ENCODE measurements around the gene IL15.

DNA sequence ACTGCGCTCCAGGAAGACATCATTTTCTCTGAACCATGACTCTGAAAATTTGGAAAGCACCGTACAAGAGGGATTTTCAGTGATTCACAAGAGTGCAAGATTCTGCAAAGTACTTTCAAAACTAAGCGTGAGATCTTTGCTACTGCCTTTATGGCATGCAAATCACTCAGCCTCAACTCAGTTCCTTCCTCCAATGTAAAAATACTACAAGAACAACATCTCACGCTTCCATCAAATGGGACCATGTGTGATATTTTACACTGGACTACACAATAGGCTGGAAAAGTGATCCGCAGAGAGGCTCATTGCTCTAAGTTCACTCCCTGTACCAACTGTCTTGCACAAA lies 674 bp upstream of the IL15 start:
- TF ChIP-seq, protein P1, sequence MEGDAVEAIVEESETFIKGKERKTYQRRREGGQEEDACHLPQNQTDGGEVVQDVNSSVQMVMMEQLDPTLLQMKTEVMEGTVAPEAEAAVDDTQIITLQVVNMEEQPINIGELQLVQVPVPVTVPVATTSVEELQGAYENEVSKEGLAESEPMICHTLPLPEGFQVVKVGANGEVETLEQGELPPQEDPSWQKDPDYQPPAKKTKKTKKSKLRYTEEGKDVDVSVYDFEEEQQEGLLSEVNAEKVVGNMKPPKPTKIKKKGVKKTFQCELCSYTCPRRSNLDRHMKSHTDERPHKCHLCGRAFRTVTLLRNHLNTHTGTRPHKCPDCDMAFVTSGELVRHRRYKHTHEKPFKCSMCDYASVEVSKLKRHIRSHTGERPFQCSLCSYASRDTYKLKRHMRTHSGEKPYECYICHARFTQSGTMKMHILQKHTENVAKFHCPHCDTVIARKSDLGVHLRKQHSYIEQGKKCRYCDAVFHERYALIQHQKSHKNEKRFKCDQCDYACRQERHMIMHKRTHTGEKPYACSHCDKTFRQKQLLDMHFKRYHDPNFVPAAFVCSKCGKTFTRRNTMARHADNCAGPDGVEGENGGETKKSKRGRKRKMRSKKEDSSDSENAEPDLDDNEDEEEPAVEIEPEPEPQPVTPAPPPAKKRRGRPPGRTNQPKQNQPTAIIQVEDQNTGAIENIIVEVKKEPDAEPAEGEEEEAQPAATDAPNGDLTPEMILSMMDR (IDR thresholded peaks at IDR 0.05; ENCODE audit: low read depth, low read length): no peak
- TF ChIP-seq EZH2phosphoT487 (IDR thresholded peaks at IDR 0.05; ENCODE audit: low read depth): no peak
